K562 (cell line): ENCODE data around the gene ENG. TPM values are rescaled to one million over a fixed set of nuclear protein-coding genes. Genes with fewer than 3 reads are reported as not detected.

ENCODE experiments used
- CHD7 ChIP-seq: fragments of 200-600 bp; sonication (generic); IDR thresholded peaks from one replicate; pipeline ENCODE4 v1.6.1; 2012; ENCODE audit warnings: mild to moderate bottlenecking, low read depth, low read length, inconsistent platforms
- HEY1 ChIP-seq: fragments of 250-450 bp; sonication (Bioruptor Pico); IDR thresholded peaks from 2 replicates; pipeline ENCODE4 v1.5.0; 2020; ENCODE audit warnings: mild to moderate bottlenecking, moderate library complexity, borderline replicate concordance
- NCOR1 ChIP-seq: fragments of 450-650 bp; IDR thresholded peaks from 2 replicates; pipeline ENCODE4 v1.6.1; 2016; ENCODE audit warnings: mild to moderate bottlenecking, moderate library complexity
- ZBTB7A ChIP-seq: IDR thresholded peaks from 2 replicates; pipeline ENCODE4 v1.6.1; 2011; ENCODE audit warnings: low read depth, mild to moderate bottlenecking, low read length, moderate library complexity, borderline replicate concordance; ENCODE audit not compliant: control insufficient read depth
- ZFP1 ChIP-seq: fragments of 450-650 bp; formaldehyde crosslinking; IDR thresholded peaks from 2 replicates; pipeline ENCODE4 v1.4.0; 2020; ENCODE audit warnings: mild to moderate bottlenecking, mixed read lengths
- polyA plus RNA-seq, 8 experiments: library from polyadenylated mRNA; depleted of rRNA in 4 of 8; stranded (reverse) in 5 of 8; unstranded in 3 of 8; fragments of >200 nt; fragmentation: Nextera tagmentation in 2 of 8; fragmentation: Illumina TruSeq in 1 of 8; extraction: Ambion mirVana in 2 of 8; extraction: Trizol in 1 of 8; gene quantifications; 2 replicates each; pipeline versions ENCODE4 v1.2.1 to v1.2.3, GENCODE V29; 2011 to 2014; ENCODE audit warnings: inconsistent platforms in 1 of 8, missing spikeins in 1 of 8
- total RNA-seq, 7 experiments: library from RNA; depleted of rRNA in 6 of 7; stranded (reverse); fragments of >200 nt in 6 of 7; fragmentation: Illumina TruSeq in 2 of 7; extraction: Trizol in 2 of 7; gene quantifications; 2 replicates each; pipeline versions ENCODE4 v1.2.1 to v1.2.3, GENCODE V29; 2011 to 2021; ENCODE audit warnings: low replicate concordance in 1 of 7
- TF ChIP-seq, protein P1 (sequence below): fragments of 200-800 bp; sonication (Bioruptor generic); IDR thresholded peaks from 2 replicates; pipeline ENCODE4 v1.6.1; 2017; ENCODE audit warnings: missing genetic modification characterization, missing compliant biosample characterization
- TF ChIP-seq, protein P2 (sequence below): fragments of 250-450 bp; sonication (Bioruptor Pico); IDR thresholded peaks from 2 replicates; pipeline ENCODE4 v1.4.0; 2020
- TF ChIP-seq, protein P3 (sequence below), 3 experiments: fragments of 200-800 bp in 1 of 3; sonication (Bioruptor generic) in 1 of 3; sonication (generic) in 1 of 3; formaldehyde crosslinking in 1 of 3; IDR thresholded peaks; 2 replicates each; pipeline versions ENCODE4 v1.6.1 to v1.8.0; 2016 to 2022; ENCODE audit warnings: mild to moderate bottlenecking in 2 of 3, missing compliant biosample characterization in 2 of 3, missing genetic modification characterization in 2 of 3, missing genetic modification reagents in 1 of 3
- TF ChIP-seq, protein P4 (sequence below): fragments of 250-450 bp; sonication (Bioruptor Pico); IDR thresholded peaks from 2 replicates; pipeline ENCODE4 v1.5.0; 2022; ENCODE audit warnings: mild to moderate bottlenecking

Gene ENG
- total and polyA plus RNA-seq, 9 of the 15 experiments (the other 6 are each of a cell fraction or from before 2014, with no cell fraction given), result 0.04 to 0.40 (median 0.14) TPM; not detected in 1

DNA sequence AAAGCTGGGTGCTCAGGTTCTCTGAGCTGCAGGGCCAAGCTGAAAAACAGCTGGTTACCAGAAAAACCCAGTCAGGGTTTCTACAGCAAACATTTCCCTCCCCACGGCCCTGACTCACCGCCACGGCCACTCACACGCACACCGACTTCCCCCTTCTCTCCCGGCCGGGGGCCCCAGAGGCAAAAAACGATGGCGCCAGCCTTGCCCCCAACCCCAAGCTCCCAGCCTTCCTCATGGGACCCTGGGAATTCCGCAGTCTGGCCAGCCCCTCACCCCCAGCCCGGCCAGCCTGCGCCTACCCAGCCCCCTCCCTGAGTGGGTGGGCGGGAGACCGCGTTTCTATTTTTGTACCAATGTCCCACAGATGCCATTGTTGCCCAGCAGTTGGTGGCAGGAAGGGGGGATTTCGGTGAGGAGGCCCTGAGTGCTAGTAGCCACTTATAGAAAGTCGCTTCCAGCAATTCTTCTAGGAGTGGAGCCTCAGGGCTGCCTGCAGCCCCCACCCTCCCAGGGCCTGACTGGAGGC, 18.4 kb downstream of the ENG start (continued):
- TF ChIP-seq CHD7 (no peak), ZFP1 (CRISPR knock-in tag) (no peak), HEY1 (no peak), NCOR1 (no peak), ZBTB7A (peak; percentile 9; the same call in 1 of the 2 replicates)
- TF ChIP-seq, protein P1, sequence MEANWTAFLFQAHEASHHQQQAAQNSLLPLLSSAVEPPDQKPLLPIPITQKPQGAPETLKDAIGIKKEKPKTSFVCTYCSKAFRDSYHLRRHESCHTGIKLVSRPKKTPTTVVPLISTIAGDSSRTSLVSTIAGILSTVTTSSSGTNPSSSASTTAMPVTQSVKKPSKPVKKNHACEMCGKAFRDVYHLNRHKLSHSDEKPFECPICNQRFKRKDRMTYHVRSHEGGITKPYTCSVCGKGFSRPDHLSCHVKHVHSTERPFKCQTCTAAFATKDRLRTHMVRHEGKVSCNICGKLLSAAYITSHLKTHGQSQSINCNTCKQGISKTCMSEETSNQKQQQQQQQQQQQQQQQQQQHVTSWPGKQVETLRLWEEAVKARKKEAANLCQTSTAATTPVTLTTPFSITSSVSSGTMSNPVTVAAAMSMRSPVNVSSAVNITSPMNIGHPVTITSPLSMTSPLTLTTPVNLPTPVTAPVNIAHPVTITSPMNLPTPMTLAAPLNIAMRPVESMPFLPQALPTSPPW, result peak; percentile 23; the same call in 1 of the 2 replicates
- TF ChIP-seq, protein P2, sequence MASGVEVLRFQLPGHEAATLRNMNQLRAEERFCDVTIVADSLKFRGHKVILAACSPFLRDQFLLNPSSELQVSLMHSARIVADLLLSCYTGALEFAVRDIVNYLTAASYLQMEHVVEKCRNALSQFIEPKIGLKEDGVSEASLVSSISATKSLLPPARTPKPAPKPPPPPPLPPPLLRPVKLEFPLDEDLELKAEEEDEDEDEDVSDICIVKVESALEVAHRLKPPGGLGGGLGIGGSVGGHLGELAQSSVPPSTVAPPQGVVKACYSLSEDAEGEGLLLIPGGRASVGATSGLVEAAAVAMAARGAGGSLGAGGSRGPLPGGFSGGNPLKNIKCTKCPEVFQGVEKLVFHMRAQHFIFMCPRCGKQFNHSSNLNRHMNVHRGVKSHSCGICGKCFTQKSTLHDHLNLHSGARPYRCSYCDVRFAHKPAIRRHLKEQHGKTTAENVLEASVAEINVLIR (CRISPR knock-in tag), result no peak
- TF ChIP-seq, protein P3, sequence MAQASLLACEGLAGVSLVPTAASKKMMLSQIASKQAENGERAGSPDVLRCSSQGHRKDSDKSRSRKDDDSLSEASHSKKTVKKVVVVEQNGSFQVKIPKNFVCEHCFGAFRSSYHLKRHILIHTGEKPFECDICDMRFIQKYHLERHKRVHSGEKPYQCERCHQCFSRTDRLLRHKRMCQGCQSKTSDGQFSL (CRISPR knock-in tag; IDR thresholded peaks at IDR 0.05), result no peak
- TF ChIP-seq, protein P3 (tag; IDR thresholded peaks at IDR 0.05), result no peak
- TF ChIP-seq, protein P4, sequence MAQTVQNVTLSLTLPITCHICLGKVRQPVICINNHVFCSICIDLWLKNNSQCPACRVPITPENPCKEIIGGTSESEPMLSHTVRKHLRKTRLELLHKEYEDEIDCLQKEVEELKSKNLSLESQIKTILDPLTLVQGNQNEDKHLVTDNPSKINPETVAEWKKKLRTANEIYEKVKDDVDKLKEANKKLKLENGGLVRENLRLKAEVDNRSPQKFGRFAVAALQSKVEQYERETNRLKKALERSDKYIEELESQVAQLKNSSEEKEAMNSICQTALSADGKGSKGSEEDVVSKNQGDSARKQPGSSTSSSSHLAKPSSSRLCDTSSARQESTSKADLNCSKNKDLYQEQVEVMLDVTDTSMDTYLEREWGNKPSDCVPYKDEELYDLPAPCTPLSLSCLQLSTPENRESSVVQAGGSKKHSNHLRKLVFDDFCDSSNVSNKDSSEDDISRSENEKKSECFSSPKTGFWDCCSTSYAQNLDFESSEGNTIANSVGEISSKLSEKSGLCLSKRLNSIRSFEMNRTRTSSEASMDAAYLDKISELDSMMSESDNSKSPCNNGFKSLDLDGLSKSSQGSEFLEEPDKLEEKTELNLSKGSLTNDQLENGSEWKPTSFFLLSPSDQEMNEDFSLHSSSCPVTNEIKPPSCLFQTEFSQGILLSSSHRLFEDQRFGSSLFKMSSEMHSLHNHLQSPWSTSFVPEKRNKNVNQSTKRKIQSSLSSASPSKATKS, result no peak
